Fibroblast of villous mesenchyme (primary cell): ENCODE measurements around the gene FHOD3. TPM values are rescaled to one million over a fixed set of nuclear protein-coding genes. Genes with fewer than 3 reads are reported as not detected.
A peak's percentile ranks its signal among the peaks of the same experiment; 100 is the strongest.

Experiments
- DNase-seq: peaks from one replicate; pipeline ENCODE4 v3.0.0-alpha.2; 2010; ENCODE audit warnings: low read depth
- H3K4me3 ChIP-seq: 2 replicates; pipeline ENCODE4 v1.5.1; 2011; ENCODE audit warnings: low read depth, mild to moderate bottlenecking, low read length
- CTCF ChIP-seq: IDR thresholded peaks from 2 replicates; pipeline ENCODE4 v1.5.1; 2012; ENCODE audit warnings: low read depth, mild to moderate bottlenecking, low read length; ENCODE audit not compliant: insufficient read depth
- total RNA-seq: library from RNA; depleted of rRNA; stranded (reverse); fragments of >200 nt; gene quantifications from 2 replicates; pipeline ENCODE4 v1.2.3, GENCODE V29; 2012

FHOD3 gene
- total RNA-seq, 1 donor: 5.2 TPM

- no peak for TF ChIP-seq CTCF
- no peak for DNase-seq
- no peak overlapping the region for H3K4me3 ChIP-seq
These were observed 237.9 kb downstream of the FHOD3 start for GRCh38 chr18:36535202-36535935.

- DNase-seq: no peak
- TF ChIP-seq CTCF: no peak
These were observed 238.9 kb downstream of the FHOD3 start for GRCh38 chr18:36536426-36536825.

GRCh38 chr18:36537289-36537688 is 239.8 kb downstream of the FHOD3 start:
- no peak for DNase-seq
- H3K4me3 ChIP-seq: no peak overlapping the region
- no peak for TF ChIP-seq CTCF

More at GRCh38 chr18:36536426-36536825, 238.9 kb downstream of the FHOD3 start:
- no peak overlapping the region for H3K4me3 ChIP-seq

GRCh38 chr18:36539674-36540231 is 242.2 kb downstream of the FHOD3 start:
- DNase-seq: peak; percentile 3
- TF ChIP-seq CTCF: no peak
- H3K4me3 ChIP-seq: no peak overlapping the region

GRCh38 chr18:36543030-36543429 is 245.5 kb downstream of the FHOD3 start:
- H3K4me3 ChIP-seq: no peak overlapping the region
- no peak for DNase-seq
- TF ChIP-seq CTCF: no peak

- no peak for DNase-seq
- TF ChIP-seq CTCF: no peak
- no peak overlapping the region for H3K4me3 ChIP-seq
These were observed 246.6 kb downstream of the FHOD3 start for GRCh38 chr18:36543991-36544725.
